ENCODE measurements around the gene HNRNPD. TPM values are rescaled to one million over a fixed set of nuclear protein-coding genes. Genes with fewer than 3 reads are reported as not detected.
"Not testable (repeated sequence)": the region's sequence is repeated elsewhere in the genome, so short reads cannot be mapped to it uniquely, and the experiment has no call there.

Gene HNRNPD
- polyA plus RNA-seq, 4 donors: 486 to 601 (median 524) TPM

DNA sequence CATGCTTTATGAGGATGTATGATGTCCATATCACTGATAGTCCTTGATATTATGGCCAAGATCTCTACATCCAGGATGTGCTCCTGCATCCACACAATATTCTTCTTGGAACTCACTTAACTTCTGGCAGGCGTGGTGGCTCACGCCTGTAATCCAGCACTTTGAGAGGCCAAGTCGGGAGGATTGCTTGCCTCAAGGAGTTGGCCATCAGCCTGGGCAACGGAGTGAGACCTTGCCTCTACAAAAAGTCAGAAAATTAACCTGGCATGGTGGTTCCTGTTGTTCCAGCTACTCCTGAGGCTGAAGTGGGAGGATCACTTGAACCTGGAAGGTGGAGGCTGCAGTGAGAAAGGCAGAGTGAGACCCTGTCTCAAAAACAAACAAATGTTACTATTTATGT, 2.3 kb upstream of the HNRNPD start:
- no peak for DNase-seq (ENCODE audit: low read depth in 4 of 4, low spot score in 2 of 4)

DNA sequence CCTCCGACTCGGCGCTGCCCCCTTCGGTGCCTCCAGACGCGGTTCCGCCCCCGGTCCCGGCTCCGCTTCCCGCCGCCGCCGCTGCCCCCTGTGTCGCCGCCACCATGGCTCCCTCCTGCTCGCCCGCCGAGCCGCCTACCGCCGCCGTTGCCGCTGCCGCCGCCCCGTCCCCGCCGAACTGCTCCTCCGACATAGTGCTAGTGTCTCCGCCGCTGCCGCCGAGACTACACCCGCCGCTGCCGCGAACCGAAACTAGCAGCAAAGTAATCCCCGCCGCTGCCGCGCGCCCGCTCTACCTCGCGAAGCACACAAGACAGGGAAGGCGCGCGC, 340 bp downstream of the HNRNPD start:
- no peak for DNase-seq (ENCODE audit: low read depth in 4 of 4, low spot score in 2 of 4)

DNA sequence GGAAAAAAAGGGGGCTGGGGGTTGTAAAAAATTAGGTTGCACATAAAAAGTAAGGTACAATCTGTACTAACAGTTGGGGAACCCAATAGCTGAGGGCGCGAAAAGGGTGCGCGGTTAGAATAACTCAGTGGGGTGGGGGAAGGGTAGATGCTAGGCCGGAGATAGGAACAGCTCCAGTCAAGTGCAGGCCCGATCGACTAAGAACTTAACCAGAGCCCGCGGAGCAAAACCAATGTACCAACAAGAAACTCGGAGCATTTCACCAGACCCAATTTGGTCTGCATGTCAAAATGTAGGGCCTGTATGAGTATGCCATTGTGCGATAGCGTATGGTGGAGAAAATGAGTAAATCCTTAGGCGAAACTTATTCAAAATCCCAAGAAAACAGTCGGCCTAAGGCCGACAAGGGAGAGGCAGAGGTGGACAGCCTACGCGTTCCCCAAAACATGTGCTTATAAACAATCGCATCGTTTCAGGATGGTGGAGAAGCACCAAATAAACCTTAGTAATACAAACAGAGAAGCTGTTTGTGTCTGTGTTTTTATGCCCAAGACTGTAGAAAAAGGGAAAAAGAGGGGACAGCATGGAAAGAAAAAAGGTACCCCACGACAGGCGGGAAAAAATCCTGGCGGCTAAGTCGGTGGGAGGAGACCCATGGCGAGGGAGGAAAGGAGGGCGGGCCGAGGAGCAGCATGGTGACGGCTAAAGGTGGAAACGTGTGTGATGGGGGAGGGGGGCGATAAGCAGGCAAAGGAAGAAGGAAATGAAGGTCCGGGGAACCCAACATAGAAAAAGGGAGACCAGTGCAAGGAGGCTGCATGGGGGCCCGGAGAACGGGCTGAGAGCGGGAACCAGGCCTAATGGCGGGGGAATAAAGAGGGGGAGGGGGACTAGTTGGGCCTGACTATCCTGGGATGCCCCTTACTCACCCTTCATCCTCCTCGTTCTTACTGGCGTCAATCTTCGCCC, 990 bp downstream of the HNRNPD start:
- DNase-seq (ENCODE audit: low read depth in 4 of 4, low spot score in 2 of 4): peak in 2 of 4 donors; percentile 61 to 62

DNA sequence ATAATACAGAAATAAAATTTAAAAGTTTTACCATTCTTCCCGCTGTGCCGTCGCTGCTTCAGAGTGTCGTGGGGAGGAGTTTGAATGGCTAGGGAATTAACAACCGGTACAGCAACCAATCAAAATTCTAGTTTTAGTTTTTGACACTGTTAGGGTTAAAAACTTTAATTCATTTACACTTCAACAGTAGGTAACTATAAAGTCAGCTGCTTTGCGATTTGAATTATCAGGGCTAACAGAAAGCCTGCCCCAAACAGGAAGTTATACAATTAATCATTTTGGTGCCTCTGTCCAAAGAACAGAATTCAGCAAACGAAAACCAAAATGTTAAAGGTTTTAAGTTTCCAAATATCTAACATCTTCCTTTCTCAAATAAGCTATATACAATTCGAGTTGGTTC, 2.3 kb downstream of the HNRNPD start:
- peak in 1 of 4 donors; percentile 15 for DNase-seq (ENCODE audit: low read depth in 4 of 4, low spot score in 2 of 4)

DNA sequence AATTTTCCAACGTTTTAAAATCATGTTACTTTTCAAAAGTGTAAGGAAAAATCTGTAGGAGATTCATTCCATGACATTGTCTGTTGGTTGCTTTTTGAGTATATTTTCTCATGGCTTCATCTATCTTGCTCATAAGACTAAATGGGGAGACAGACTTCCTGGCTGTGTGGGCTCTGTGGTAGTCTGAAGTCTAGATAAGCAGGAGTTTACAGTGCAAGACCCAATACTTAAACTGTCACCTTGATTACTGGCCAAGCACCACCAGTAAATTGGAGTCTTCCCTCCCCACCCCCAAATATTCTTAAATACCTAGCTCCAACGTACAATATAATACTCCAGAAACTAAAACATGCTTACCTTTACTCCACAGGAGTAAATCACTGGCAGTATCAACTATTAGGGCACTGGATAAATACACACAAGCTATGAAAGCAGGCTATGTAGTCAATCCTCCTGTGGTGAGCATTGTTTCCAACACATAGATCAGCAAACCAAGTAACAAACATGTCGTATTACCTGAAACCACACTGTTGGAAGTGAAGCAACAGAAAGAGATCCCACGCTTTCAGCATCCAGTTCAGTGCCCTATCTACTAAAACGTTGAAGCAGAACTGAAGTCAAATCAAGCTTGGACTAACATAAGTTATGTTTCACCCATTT, 6.2 kb downstream of the HNRNPD start:
- no peak for DNase-seq (ENCODE audit: low read depth in 4 of 4, low spot score in 2 of 4)

DNA sequence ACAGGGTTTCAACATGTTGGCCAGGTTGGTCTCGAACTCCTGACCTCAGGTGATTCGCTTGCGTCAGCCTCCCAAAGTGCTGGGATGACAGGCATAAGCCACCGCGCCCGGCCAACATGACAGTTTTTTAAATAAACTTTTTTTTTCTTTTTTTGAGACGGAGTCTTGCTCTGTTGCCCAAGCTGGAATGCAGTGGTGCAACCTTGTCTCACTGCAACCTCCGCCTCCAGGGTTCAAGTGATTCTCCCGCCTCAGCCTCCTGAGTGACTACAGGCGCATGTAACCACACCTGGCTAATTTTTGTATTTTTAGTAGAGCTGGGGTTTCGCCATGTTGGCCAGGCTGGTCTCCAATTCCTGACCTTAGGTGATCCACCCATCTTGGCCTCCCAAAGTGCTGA, 7.4 kb downstream of the HNRNPD start:
- not testable (repeated sequence) for DNase-seq (ENCODE audit: low read depth in 4 of 4, low spot score in 2 of 4)

DNA sequence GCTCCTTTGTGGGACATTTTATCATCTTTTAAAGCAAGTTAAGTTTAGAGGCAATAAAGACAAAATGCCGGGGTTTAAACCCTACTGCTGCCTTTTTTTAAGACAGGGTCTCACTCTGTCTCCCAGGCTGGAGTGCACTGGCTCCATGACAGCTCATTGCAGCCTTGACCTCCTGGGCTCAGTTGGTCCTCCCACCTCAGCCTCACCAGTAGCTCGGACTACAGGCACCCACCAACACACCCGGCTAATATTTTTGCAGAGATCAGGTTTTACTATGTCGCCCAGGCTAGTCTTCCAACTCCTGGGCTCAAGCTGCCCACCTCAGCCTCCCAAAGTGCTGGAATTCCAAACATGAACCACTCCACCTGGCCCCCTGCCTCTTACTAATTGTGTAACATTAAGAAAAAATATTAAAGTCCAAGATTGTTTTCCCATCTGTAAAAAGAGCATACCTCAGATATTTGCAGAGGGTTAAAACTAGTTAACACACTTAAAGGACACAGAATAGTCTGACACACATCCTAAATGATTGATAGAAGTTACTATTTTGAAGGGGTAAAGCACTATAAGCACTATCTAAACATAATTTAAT, 9.8 kb downstream of the HNRNPD start:
- no peak for DNase-seq (ENCODE audit: low read depth in 4 of 4, low spot score in 2 of 4)

DNA sequence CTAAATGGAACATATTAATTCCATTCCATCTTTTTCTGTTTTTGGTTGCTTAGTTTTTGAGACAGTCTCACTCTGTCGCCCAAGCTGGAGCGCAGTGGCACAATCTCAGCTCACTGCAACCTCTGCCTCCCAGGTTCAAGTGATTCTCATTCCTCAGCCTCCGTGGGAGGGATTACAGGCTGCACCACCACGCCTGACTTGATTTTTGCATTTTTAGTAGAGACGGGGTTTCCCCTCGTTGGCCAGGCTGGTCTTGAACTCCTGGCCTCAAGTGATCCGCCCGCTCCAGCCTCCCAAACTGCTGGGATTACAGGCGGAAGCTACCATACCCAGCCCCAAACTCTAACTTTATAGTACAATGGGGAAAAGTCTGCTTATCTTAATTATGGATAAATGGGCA, 11.2 kb downstream of the HNRNPD start:
- no peak for DNase-seq (ENCODE audit: low read depth in 4 of 4, low spot score in 2 of 4)

DNA sequence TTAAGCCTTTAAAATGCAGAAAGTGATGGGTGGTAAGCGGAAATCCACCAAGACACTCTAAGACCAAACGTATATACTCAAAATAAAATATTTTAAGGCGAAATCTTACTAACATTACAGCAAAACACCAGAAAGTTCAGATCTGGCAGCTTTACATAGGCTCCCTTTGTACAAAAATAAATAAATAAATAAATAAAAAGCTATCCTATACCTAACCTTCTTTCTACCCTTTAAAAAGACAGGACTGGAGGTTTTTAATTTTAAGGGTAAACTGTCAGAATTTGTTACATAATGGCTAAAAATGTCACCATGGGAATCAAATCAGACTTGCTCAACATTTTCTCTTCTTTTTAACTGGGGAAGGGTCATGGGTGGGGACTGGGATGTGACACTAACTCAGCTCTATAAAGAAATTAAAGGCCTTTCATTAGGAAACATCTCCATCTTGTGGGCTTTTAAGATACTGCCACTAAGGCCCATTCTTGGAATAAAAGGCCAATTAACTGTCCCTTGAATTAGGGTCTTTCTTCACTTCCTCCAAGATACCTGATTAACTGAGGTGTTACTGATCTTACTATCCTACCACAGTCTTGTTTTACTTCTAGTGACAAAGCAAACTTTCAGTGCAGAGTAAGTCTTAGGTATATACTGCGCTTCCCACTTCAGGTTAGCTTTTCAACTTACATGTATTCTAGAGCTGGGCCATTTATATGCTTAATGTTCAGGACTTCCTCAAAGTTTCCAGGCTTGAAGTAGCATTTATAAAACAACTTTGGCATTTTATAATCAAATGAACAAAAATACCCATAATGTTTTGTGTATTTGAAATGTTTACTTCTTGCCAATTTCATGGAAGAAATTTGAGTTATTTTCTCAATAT, 13.3 kb downstream of the HNRNPD start:
- peak in 1 of 4 donors; percentile 45 for DNase-seq (ENCODE audit: low read depth in 4 of 4, low spot score in 2 of 4)

DNA sequence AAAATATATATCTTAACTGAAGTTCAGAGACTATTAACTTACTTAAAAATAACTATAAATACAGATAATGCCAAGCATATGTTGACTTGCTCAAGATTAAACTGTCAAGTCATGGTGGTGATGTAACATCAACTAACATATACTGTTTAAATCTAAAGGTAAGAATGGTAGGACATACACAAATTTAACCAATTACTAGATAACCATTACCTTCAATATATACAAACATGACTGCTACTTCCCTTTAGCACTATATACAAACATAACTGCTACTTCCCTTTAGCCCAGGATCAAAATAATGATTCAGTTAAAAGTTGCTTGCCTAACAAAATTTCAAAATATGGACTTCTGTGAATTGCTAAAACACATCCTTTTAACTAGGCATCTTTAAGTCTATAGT, 14.9 kb downstream of the HNRNPD start:
- DNase-seq (ENCODE audit: low read depth in 4 of 4, low spot score in 2 of 4): no peak

DNA sequence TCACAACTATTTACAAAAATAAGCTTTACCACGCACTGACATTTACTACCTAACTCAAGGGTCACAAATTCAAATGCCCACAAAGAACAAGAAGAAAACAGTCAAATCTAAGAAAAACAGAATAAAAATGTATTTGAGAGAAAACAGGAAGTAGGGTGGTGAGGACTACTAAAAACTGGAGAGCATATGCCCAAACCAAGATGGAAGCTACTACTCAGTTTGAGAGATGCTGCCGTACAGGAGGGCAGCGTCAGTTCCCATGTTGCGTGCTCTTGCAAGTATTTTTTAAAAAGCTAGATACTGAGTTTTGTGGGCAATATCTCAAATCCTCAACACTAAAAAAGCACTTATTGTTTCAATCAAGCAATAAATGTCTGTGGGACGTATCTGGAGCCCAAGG, 16.2 kb downstream of the HNRNPD start:
- no peak for DNase-seq (ENCODE audit: low read depth in 4 of 4, low spot score in 2 of 4)

DNA sequence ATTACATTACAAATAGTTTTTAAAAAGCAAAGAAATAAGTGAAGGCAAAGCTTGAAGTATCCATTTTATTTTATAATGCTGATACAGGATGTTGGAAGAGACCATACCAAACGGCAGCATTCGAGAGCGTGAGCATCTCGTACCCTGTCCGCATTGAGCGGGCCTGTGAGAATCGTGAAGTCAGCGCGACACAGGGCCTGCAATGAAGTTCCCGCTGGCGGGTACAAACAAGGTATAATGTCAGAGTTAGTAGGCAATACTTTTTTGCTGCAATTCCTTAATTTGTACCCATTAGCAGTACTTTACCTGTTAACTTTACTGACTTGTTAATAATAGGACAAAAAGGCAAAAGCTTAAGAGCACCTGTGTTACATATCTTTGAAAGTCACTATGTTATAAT, 19.0 kb downstream of the HNRNPD start:
- no peak for DNase-seq (ENCODE audit: low read depth in 4 of 4, low spot score in 2 of 4)

DNA sequence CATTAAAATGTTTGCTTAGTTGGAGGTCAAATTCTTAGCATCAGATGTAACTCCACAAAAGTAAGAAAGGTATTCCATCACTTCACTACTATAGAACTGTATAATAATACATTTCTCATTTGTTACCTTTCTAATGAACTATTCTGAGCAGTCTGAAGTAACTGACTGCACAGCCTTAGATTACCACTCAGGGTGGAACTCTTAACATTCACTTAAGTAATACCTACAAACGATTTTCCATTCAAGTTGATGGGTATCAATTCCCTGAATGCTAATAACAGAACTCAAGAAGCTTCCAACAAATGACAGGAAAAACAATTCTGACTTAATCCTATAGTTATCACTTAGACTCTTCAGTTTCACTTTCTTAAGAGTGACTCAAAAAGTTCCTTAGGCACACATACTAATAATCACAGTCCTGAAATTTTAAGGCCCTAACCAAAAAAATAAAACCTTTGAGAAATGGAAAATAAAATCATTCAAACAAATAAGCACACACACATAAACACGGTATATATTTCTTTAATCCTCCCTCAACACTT, 20.9 kb downstream of the HNRNPD start:
- DNase-seq (ENCODE audit: low read depth in 4 of 4, low spot score in 2 of 4): no peak

DNA sequence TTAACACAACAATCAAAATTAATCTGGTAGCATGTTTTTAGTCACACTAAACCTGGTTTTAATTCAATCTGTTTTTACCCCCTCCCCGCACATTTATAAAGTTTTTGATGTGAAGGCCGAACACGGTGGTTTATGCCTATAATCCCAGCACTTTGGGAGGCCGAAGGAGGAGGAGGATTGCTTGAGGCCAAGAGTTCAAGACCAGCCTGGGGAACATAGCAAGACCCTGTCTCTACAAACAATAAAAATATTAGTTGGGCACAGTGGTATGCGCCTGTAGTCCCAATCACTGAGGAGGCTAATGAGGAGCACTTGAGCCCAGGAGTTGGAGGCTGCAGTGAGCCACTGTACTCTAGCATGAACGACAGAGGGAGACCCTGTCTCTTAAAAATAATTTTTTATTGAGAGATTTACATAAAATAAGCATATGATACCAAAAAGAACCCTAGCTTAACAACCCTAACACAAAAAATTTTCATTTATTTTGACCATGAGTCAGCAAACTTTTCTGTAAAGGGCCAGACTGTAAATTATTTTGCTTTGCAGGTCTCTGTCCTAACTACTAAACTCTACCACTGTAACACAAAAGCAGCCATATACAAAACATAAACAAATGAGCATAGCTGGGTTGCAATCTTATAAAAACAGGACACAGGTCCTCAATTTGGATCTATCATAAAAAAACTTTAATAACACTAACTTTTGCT, 21.5 kb downstream of the HNRNPD start:
- DNase-seq (ENCODE audit: low read depth in 4 of 4, low spot score in 2 of 4): no peak

DNA sequence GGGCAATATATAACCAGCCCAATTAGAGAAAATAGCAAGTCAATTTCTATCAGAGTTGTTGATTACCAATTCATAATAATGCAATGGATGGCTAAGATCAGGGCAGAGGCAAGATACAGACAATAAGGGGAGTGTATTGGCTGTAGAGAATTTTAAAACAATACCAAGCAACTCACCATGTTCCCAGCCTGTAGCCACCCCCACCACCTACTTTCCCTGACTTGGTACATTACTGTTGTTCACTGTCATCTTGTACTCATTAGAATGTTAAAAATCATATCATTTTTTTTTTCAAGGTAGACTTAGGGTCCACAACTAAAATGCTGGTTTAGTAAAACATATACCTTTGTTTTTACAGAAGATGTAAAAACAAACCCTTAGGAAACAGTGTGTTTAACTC, 27.7 kb downstream of the HNRNPD start:
- no peak for DNase-seq (ENCODE audit: low read depth in 4 of 4, low spot score in 2 of 4)

DNA sequence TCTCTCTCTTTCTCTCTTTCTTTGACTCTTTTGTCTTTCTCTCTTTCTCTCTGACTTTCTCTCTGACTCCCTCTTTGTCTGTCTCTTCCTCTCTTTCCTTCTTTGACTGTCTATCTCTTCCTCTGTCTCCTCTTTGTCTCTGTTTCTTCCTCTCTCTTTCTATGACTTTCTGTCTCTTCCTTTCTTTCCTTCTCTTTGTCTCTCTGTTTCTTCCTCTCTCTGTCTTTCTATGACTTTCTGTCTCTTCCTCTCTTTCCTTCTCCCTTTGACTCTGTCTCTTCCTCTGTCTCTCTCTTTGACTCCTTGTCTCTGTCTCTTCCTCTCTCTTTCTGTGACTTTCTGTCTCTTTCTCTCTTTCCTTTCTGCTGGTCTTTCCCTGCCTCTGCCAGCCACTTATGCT, 38.7 kb downstream of the HNRNPD start:
- no peak for DNase-seq (ENCODE audit: low read depth in 4 of 4, low spot score in 2 of 4)

DNA sequence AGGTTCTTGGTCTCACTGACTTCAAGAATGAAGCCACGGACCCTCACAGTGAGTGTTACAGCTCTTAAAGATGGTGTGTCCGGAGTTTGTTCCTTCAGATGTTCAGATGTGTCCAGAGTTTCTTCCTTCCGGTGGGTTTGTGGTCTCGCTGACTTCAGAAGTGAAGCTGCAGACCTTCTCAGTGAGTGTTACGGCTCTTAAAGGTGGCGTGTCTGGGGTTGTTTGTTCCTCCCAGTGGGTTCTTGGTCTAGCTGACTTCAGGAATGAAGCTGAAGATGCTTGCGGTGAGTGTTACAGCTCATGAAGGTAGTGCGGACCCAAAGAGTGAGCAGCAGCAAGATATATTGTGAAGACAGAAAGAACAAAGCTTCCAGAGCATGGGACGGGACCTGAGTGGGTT, 40.1 kb downstream of the HNRNPD start:
- not testable (repeated sequence) for DNase-seq (ENCODE audit: low read depth in 4 of 4, low spot score in 2 of 4)

DNA sequence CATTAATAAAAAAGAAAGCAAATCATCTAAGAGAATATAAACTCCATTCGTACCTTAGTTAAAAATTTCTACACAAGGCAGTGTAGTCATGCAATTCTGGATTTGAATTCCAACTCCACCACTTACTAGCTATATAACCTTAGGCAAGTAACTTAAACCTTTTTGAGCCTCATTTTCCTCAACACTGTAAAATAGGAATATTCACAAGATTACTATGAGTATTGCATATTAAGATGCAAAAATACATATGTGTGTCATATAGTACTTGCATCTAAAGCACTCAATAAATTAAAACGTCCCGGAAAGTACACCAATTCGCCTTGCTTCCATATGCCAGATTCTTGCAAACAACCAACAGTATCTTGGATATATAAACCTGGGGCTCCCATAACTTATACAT, 42.0 kb downstream of the HNRNPD start:
- DNase-seq (ENCODE audit: low read depth in 4 of 4, low spot score in 2 of 4): no peak

DNA sequence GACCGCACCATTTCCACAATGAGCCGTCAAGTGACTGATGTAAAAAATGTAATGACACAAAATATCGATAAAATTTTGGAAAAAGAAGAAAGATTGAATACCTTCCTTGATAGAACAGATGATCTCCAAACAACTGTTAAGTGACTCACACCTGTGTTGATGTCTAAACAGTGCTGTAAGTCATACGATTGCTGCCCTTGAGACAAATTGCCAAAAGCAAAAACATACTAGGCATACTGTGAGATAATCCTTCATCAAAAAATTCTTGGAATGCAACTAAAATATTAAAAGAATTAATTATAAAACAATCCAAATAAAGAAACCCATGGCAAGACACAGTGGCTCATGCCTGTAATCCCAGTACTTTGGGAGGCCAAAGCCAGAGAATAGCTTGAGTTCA, 53.4 kb downstream of the HNRNPD start:
- no peak for DNase-seq (ENCODE audit: low read depth in 4 of 4, low spot score in 2 of 4)

DNA sequence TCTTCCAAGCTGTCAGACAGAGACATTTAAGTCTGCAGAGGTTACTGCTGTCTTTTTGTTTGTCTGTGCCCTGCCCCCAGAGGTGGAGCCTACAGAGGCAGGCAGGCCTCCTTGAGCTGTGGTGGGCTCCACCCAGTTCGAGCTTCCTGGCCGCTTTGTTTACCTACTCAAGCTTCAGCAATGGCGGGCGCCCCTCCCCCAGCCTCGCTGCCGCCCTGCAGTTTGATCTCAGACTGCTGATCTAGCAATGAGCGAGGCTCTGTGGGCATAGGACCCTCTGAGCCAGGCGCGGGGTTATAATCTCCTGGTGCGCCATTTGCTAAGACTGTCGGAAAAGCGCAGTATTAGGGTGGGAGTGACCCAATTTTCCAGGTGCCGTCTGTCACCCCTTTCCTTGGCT, 70.7 kb downstream of the HNRNPD start:
- not testable (repeated sequence) for DNase-seq (ENCODE audit: low read depth in 4 of 4, low spot score in 2 of 4)
